ENCODE data around the gene EHD3. TPM values are rescaled to one million over a fixed set of nuclear protein-coding genes. Genes with fewer than 3 reads are reported as not detected.

Gene EHD3
- total and polyA plus RNA-seq, 10 of the 15 experiments (the other 5 are each of a cell fraction or from before 2014, with no cell fraction given): 1.1 to 10.9 (median 8.2) TPM

DNA sequence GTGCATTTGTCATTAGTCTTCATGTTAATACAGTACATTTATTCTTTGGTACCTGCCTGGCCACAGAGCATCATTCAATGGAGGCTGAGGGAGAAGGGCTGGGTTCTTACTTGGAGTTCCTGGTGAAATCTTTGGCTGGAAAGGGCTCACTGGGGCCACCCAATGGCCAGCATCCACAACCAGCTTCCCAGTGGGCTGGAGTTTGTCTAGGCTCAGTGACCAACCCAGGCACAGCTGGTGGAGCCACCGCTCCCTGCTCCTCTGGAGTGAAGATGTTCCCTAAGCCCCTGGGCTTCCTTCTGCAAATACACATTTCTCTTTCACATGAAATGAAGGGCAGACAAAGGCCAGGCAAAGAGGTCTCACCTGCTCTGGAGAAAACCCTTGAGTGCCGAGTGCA lies 34.4 kb downstream of the EHD3 start:
- ATAC-seq (no peak), DNase-seq (ENCODE audit: low read depth, low spot score) (no peak), FAIRE-seq (no peak)
- H3K4me3 ChIP-seq: no peak overlapping the region
- intact Hi-C loops (cut with micrococcal nuclease; ENCODE audit: unreplicated experiment): no loop called here
- ChIA-PET RAD21 (ENCODE audit: unreplicated experiment) (no interaction called here), POLR2A (no interaction called here), CTCF (interaction anchor here (0.6 to 1.0 kb wide), 2 partner anchors 65 to 98 kb away, joined by 3 to 5 read pairs; no protein-coding TSS in a partner anchor), SMC1A (ENCODE audit: uncharacterized antibody, unreplicated experiment) (interaction anchor here (1.0 to 1.3 kb wide), 2 partner anchors 9 to 31 kb away, joined by 3 to 4 read pairs; no protein-coding TSS in a partner anchor)
- BruUV-seq (replicated peaks): no TSS peak
- in situ Hi-C loops (cut with MboI): no loop called here
- H3K36me3 ChIP-seq (ENCODE audit: control insufficient read depth in 2 of 2, insufficient read depth in 2 of 2, low read length in 1 of 2): no peaks in the 10 kb centered on the region
- H3K27me3 ChIP-seq (replicated peaks in 1 of 2; ENCODE audit: control insufficient read depth in 2 of 2, insufficient read depth in 2 of 2, low read length in 1 of 2): peaks cover 0 to 3% of the 10 kb centered on the region in 2 experiments; a peak in 2 of 4 replicates
- H3K9me3 ChIP-seq (replicated peaks; ENCODE audit: control insufficient read depth, insufficient read depth, low read length): no peaks in the 10 kb centered on the region
- H2AFZ ChIP-seq (ENCODE audit: control insufficient read depth, low read depth, low read length): no peak overlapping the region
- H3K4me1 ChIP-seq (ENCODE audit: control insufficient read depth, insufficient read depth, low read length): no peaks in the 10 kb centered on the region
- H3K27ac ChIP-seq (ENCODE audit: control insufficient read depth, insufficient read depth): no peak overlapping the region
- 0 out of 2 replicates have a peak, but pooled peaks cover 2% of the 10 kb centered on the region for H4K20me1 ChIP-seq (ENCODE audit: control insufficient read depth, insufficient read depth)
- H3K4me2 ChIP-seq (ENCODE audit: control insufficient read depth, insufficient read depth): no peak overlapping the region
- no peak overlapping the region for H3K9ac ChIP-seq (ENCODE audit: control insufficient read depth, insufficient read depth, low read length)
- H3K79me2 ChIP-seq (ENCODE audit: control insufficient read depth, insufficient read depth, low read length): no peaks in the 10 kb centered on the region
- WGBS (ENCODE audit: insufficient coverage, insufficient replicate concordance, low lambda C conversion rate, missing lambda C conversion rate): 89% methylated on average over 2 of the region's 2 CpGs
- no peak for TF ChIP-seq CBX5 (IDR thresholded peaks at IDR 0.05; ENCODE audit: low read depth)
- no peak for TF ChIP-seq DPF2 (IDR thresholded peaks at IDR 0.05)
- TF ChIP-seq, protein P1, sequence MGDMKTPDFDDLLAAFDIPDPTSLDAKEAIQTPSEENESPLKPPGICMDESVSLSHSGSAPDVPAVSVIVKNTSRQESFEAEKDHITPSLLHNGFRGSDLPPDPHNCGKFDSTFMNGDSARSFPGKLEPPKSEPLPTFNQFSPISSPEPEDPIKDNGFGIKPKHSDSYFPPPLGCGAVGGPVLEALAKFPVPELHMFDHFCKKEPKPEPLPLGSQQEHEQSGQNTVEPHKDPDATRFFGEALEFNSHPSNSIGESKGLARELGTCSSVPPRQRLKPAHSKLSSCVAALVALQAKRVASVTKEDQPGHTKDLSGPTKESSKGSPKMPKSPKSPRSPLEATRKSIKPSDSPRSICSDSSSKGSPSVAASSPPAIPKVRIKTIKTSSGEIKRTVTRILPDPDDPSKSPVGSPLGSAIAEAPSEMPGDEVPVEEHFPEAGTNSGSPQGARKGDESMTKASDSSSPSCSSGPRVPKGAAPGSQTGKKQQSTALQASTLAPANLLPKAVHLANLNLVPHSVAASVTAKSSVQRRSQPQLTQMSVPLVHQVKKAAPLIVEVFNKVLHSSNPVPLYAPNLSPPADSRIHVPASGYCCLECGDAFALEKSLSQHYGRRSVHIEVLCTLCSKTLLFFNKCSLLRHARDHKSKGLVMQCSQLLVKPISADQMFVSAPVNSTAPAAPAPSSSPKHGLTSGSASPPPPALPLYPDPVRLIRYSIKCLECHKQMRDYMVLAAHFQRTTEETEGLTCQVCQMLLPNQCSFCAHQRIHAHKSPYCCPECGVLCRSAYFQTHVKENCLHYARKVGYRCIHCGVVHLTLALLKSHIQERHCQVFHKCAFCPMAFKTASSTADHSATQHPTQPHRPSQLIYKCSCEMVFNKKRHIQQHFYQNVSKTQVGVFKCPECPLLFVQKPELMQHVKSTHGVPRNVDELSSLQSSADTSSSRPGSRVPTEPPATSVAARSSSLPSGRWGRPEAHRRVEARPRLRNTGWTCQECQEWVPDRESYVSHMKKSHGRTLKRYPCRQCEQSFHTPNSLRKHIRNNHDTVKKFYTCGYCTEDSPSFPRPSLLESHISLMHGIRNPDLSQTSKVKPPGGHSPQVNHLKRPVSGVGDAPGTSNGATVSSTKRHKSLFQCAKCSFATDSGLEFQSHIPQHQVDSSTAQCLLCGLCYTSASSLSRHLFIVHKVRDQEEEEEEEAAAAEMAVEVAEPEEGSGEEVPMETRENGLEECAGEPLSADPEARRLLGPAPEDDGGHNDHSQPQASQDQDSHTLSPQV (IDR thresholded peaks at IDR 0.05): no peak
- no peak for TF ChIP-seq TARDBP (IDR thresholded peaks at IDR 0.05; ENCODE audit: borderline replicate concordance)
- no peak for TF ChIP-seq YY1 (IDR thresholded peaks at IDR 0.05; ENCODE audit: low read depth, low read length)
- TF ChIP-seq, protein P2, sequence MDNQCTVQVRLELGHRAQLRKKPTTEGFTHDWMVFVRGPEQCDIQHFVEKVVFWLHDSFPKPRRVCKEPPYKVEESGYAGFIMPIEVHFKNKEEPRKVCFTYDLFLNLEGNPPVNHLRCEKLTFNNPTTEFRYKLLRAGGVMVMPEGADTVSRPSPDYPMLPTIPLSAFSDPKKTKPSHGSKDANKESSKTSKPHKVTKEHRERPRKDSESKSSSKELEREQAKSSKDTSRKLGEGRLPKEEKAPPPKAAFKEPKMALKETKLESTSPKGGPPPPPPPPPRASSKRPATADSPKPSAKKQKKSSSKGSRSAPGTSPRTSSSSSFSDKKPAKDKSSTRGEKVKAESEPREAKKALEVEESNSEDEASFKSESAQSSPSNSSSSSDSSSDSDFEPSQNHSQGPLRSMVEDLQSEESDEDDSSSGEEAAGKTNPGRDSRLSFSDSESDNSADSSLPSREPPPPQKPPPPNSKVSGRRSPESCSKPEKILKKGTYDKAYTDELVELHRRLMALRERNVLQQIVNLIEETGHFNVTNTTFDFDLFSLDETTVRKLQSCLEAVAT (IDR thresholded peaks at IDR 0.05): no peak
- TF ChIP-seq, protein P3, sequence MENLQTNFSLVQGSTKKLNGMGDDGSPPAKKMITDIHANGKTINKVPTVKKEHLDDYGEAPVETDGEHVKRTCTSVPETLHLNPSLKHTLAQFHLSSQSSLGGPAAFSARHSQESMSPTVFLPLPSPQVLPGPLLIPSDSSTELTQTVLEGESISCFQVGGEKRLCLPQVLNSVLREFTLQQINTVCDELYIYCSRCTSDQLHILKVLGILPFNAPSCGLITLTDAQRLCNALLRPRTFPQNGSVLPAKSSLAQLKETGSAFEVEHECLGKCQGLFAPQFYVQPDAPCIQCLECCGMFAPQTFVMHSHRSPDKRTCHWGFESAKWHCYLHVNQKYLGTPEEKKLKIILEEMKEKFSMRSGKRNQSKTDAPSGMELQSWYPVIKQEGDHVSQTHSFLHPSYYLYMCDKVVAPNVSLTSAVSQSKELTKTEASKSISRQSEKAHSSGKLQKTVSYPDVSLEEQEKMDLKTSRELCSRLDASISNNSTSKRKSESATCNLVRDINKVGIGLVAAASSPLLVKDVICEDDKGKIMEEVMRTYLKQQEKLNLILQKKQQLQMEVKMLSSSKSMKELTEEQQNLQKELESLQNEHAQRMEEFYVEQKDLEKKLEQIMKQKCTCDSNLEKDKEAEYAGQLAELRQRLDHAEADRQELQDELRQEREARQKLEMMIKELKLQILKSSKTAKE (IDR thresholded peaks at IDR 0.05; ENCODE audit: low read depth, poor library complexity, severe bottlenecking): no peak
- no peak for TF ChIP-seq FOXM1 (IDR thresholded peaks at IDR 0.05; ENCODE audit: low read depth, low read length)
- no peak for TF ChIP-seq WRNIP1 (IDR thresholded peaks at IDR 0.05; ENCODE audit: borderline replicate concordance, low read depth, low read length)
- TF ChIP-seq MXI1 (IDR thresholded peaks at IDR 0.05; ENCODE audit: low read depth, low read length): no peak
- TF ChIP-seq ZBED1 (IDR thresholded peaks at IDR 0.05; ENCODE audit: borderline replicate concordance): no peak
- TF ChIP-seq, protein P4, sequence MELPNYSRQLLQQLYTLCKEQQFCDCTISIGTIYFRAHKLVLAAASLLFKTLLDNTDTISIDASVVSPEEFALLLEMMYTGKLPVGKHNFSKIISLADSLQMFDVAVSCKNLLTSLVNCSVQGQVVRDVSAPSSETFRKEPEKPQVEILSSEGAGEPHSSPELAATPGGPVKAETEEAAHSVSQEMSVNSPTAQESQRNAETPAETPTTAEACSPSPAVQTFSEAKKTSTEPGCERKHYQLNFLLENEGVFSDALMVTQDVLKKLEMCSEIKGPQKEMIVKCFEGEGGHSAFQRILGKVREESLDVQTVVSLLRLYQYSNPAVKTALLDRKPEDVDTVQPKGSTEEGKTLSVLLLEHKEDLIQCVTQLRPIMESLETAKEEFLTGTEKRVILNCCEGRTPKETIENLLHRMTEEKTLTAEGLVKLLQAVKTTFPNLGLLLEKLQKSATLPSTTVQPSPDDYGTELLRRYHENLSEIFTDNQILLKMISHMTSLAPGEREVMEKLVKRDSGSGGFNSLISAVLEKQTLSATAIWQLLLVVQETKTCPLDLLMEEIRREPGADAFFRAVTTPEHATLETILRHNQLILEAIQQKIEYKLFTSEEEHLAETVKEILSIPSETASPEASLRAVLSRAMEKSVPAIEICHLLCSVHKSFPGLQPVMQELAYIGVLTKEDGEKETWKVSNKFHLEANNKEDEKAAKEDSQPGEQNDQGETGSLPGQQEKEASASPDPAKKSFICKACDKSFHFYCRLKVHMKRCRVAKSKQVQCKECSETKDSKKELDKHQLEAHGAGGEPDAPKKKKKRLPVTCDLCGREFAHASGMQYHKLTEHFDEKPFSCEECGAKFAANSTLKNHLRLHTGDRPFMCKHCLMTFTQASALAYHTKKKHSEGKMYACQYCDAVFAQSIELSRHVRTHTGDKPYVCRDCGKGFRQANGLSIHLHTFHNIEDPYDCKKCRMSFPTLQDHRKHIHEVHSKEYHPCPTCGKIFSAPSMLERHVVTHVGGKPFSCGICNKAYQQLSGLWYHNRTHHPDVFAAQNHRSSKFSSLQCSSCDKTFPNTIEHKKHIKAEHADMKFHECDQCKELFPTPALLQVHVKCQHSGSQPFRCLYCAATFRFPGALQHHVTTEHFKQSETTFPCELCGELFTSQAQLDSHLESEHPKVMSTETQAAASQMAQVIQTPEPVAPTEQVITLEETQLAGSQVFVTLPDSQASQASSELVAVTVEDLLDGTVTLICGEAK (IDR thresholded peaks at IDR 0.05; ENCODE audit: borderline replicate concordance): no peak
- no peak for TF ChIP-seq ZSCAN29 (IDR thresholded peaks at IDR 0.05)
- no peak for TF ChIP-seq JUNB (IDR thresholded peaks at IDR 0.05)
